RWPE1 (cell line): ENCODE data around the gene ZNF382.

ENCODE experiments used
- CTCF ChIA-PET: fragments of 350-600 bp; sonication (Branson Sonifier 250); formaldehyde crosslinking; extraction: SDS; loops from one replicate; lab custom pipeline; 2021; lab: Yijun Ruan, JAX
- POLR2A ChIA-PET: fragments of 400-600 bp; formaldehyde crosslinking; extraction: SDS; loops from one replicate; lab custom pipeline; 2020; ENCODE audit warnings: antibody characterized with exemption; ENCODE audit not compliant: low non-redundant PET; lab: Yijun Ruan, JAX
- DNase-seq: peaks from one replicate; pipeline ENCODE4 v3.0.0; 2012; ENCODE audit warnings: low spot score
- H3K27ac ChIP-seq: fragments of 450-650 bp; 2 replicates; pipeline ENCODE4 v1.5.1; 2017
- CTCF ChIP-seq: fragments of 450-650 bp; conservative IDR thresholded peaks from 2 replicates; pipeline ENCODE4 v1.5.1; 2017; ENCODE audit warnings: low read depth, mild to moderate bottlenecking

The ZNF382 gene

GRCh38 chr19:36635342-36635741 lies 30.2 kb downstream of the ZNF382 start:
- TF ChIP-seq CTCF, result no peak
- DNase-seq, result no peak
- CTCF ChIA-PET, result no interaction called here
- H3K27ac ChIP-seq, result no peak overlapping the region
- POLR2A ChIA-PET, result no interaction called here

GRCh38 chr19:36638862-36639510 lies 33.9 kb downstream of the ZNF382 start:
- CTCF ChIA-PET, result no interaction called here
- no peak overlapping the region for H3K27ac ChIP-seq
- POLR2A ChIA-PET, result no interaction called here
- TF ChIP-seq CTCF, result no peak
- DNase-seq, result no peak

- TF ChIP-seq CTCF, result no peak
- ChIA-PET POLR2A (no interaction called here), CTCF (interaction anchor here (0.6 kb wide), 1 partner anchor 486 kb away, joined by 4 read pairs; no protein-coding TSS in a partner anchor)
- no peak for DNase-seq
- H3K27ac ChIP-seq, result no peak overlapping the region
These were observed 41.6 kb downstream of the ZNF382 start for GRCh38 chr19:36646746-36647145.

GRCh38 chr19:36652958-36653357 lies 47.8 kb downstream of the ZNF382 start:
- CTCF ChIA-PET, result no interaction called here

GRCh38 chr19:36665832-36666231 lies 60.7 kb downstream of the ZNF382 start:
- ChIA-PET CTCF (interaction anchor here (0.8 kb wide), 1 partner anchor 1853 kb away, joined by 7 read pairs; no protein-coding TSS in a partner anchor), POLR2A (no interaction called here)
- no peak for TF ChIP-seq CTCF
- H3K27ac ChIP-seq, result peak overlapping the region; percentile 78
- DNase-seq, result no peak

More at GRCh38 chr19:36652958-36653357, 47.8 kb downstream of the ZNF382 start:
- no peak overlapping the region for H3K27ac ChIP-seq
- POLR2A ChIA-PET, result no interaction called here
- TF ChIP-seq CTCF, result no peak
- DNase-seq, result no peak

GRCh38 chr19:36668646-36669045 lies 63.5 kb downstream of the ZNF382 start:
- no peak for TF ChIP-seq CTCF
- no peak for DNase-seq
- POLR2A ChIA-PET, result no interaction called here
- H3K27ac ChIP-seq, result no peak overlapping the region
- CTCF ChIA-PET, result no interaction called here
